ENCODE results near the gene SPINDOC.

GRCh38 chr11:63800921-63801320, 12.3 kb upstream of the SPINDOC start:
- TF ChIP-seq POLR2A (conservative IDR thresholded peaks at IDR 0.05) (no peak), GMEB1 (CRISPR knock-in tag; IDR thresholded peaks at IDR 0.05) (no peak), HNRNPLL (IDR thresholded peaks at IDR 0.05; ENCODE audit: low read depth, low read length, poor library complexity, severe bottlenecking) (no peak), ZNF384 (IDR thresholded peaks at IDR 0.05; ENCODE audit: low read depth, low read length) (no peak), MYNN (IDR thresholded peaks at IDR 0.05) (no peak), MYNN (CRISPR knock-in tag; IDR thresholded peaks at IDR 0.05) (no peak), ZSCAN29 (IDR thresholded peaks at IDR 0.05) (no peak), BRCA1 (IDR thresholded peaks at IDR 0.05) (no peak), BRCA1 (CRISPR knock-in tag; IDR thresholded peaks at IDR 0.05) (no peak), CTCF (IDR thresholded peaks at IDR 0.05 in 2 of 3, conservative IDR thresholded peaks at IDR 0.05 in 1 of 3; ENCODE audit: insufficient read depth in 2 of 3, low read depth in 1 of 3, low read length in 3 of 3) (no peak), JUN (IDR thresholded peaks at IDR 0.05; ENCODE audit: borderline replicate concordance, low read depth, low read length) (no peak), JUN (CRISPR knock-in tag; IDR thresholded peaks at IDR 0.05; ENCODE audit: borderline replicate concordance) (no peak), TAF1 (IDR thresholded peaks at IDR 0.05; ENCODE audit: control insufficient read depth, extremely low read depth, insufficient read depth, low read length, severe bottlenecking) (no peak), HSF4 (CRISPR knock-in tag; IDR thresholded peaks at IDR 0.05; ENCODE audit: borderline replicate concordance) (no peak), LARP7 (IDR thresholded peaks at IDR 0.05) (no peak), KAT8 (IDR thresholded peaks at IDR 0.05; ENCODE audit: low read depth) (no peak), NR2C2 (CRISPR knock-in tag; IDR thresholded peaks at IDR 0.05) (no peak), NR2C2 (tag; IDR thresholded peaks at IDR 0.05) (no peak)

Measured in K562 (cell line).